ENCODE measurements around the gene E2F6.

Gene E2F6

DNA sequence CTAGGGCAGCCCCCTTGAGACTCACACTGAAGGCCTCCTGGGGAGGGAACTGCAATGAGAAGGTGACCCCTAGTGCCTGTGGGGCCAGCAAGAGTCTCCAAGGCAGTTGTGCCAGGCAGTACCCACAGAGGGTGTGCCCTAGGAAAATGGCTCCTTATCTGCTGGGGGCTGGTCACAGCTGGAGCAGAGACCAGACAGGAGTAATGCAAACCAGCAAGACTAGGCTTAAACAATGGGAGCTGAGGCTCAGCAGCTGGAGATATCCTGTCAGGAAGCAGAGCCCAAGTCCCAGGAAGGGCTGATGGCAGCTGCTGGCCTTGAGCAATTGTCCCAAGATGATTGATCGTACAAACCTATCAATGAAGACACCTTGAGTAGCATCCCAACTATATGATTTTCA lies 26.8 kb upstream of the E2F6 start:
- no peak for FAIRE-seq

- FAIRE-seq = no peak
Measured at GRCh38 chr2:11492244-11492643, 26.3 kb upstream of the E2F6 start.

DNA sequence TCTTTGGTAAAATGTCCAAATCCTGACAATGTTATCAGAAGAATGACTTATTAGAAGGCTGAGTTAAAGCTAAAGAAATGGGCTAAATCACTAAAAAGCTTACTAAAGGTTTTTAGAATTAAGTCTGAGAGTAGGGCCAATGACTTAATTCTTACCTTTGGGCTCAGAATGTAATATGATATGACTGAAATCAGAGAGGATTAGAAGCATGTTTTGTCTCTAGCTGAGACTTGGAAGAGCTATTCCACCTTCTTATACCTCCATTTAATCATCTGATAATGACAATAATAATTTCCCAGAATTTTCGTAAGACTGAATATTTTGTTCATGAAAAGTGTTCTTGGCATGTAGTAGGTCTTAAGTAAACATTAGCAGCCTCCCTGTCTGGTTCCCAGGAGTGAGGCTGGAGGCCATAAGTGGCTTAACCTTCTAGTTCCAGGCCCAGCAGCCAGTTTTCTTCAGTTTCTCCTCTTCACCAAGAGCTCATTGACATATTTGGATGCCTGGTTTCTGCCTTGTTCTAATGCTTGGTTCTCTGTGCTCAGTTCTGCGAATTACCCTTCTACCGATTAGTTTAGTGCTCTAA lies 25.5 kb upstream of the E2F6 start:
- FAIRE-seq = no peak

DNA sequence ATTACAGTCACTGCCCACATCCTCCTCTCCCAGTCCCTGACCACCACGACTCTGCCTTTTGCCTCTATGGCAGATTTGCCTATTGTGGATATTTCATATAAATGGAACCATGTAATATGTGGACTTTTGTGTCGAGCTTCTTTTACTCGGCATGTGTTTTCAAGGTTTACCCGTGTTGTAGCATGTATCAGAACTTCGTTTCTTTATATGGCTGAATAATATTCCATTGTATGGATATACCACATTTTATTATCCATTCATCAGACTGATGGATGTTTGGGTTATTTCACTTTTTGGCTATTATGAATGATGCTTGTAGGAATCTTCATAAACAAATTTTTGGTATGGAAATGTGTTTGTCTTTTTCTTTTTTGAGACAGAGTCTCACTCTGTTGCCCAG lies 24.2 kb upstream of the E2F6 start:
- no peak for FAIRE-seq

GRCh38 chr2:11488809-11489208 lies 22.8 kb upstream of the E2F6 start:
- no peak for FAIRE-seq

DNA sequence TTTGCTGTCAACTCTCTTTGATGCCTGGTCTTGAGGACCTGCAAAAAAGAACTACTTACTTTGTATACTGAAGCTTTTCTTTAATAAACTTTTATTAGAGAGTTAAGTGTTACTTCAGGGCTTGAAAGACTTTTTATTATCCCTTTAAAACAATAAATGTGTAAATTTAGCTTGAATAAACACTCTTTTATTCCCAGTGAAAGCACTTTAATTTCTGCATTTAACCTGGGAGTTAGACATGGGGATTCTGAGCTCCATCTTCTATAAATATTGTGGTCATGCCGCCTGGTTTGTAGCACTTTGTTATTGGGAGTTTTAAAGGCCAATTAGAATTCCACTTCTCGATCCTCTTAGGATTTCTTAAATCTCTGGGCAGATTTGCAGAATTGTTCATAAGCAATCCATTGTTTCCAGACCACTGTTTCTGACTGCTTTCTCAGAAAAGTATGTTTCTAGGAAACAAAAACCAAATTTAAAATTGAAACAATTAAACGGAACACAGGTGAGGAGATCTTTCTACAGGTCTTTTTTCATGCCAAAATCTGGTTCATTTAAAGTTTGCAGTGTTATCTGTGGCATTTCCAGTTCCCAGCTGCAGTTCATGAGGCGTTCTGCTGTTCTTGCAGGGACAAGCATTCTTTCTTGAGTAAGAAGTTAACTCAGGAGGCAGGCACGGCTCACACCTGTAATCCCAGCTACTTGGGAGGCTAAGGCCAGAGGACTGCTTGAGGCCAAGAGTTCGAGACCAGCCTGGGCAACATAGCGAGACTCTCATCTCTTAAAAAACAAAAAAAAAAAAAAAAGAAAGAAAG lies 18.1 kb upstream of the E2F6 start:
- peak; percentile 73 for FAIRE-seq

DNA sequence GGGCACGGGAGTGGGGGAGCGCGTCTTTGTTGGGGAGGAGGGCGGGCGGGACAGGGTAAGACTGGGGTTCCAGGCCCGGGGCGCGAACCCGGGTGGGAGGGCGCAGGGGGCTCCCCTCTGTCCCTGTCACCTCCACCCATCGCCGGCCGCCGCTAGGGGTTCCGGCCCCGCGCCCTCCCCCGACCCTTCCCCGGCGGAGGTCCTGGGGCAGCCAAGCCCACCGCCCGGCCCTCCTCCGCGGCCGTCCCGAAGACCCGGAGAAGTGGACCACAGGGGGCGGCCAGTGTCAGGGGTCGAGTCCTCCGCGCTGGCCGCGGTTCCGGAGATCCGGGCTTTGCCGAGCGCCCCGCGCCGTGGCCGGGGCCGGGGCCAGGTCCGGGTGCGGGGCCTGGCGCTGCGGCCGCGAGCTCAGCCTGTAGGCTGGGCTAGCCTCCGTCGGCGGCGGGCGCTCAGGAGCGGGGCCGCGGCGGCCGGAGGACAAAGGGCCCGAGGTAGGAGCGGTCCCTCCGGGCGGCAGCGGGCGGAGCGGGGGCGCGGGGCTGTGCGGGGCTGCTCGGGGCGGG lies 16.6 kb upstream of the E2F6 start:
- FAIRE-seq = no peak

- FAIRE-seq = no peak
Measured at GRCh38 chr2:11481789-11482472, 16.0 kb upstream of the E2F6 start.

GRCh38 chr2:11481426-11481788 lies 15.4 kb upstream of the E2F6 start:
- FAIRE-seq = no peak

DNA sequence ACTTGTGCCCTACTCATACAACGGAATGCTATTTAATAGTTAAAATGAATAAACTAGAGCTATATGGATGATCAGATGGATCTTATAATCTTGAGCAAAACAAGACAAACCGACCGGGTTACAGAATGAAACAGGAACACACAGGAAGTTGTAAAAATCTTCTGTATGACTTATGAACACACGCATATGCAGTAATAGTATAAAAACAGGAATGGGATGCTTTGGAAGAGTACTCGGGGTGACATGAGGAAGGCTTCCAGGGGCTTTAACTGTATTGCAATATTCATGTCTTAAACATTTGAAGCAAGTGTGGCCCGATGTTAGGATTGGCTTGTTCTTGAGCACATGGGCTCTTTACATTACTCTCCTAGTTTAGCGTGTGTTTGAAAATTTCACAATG lies 14.9 kb upstream of the E2F6 start:
- no peak for FAIRE-seq

- FAIRE-seq = no peak
Measured at GRCh38 chr2:11480406-11480805, 14.4 kb upstream of the E2F6 start.

DNA sequence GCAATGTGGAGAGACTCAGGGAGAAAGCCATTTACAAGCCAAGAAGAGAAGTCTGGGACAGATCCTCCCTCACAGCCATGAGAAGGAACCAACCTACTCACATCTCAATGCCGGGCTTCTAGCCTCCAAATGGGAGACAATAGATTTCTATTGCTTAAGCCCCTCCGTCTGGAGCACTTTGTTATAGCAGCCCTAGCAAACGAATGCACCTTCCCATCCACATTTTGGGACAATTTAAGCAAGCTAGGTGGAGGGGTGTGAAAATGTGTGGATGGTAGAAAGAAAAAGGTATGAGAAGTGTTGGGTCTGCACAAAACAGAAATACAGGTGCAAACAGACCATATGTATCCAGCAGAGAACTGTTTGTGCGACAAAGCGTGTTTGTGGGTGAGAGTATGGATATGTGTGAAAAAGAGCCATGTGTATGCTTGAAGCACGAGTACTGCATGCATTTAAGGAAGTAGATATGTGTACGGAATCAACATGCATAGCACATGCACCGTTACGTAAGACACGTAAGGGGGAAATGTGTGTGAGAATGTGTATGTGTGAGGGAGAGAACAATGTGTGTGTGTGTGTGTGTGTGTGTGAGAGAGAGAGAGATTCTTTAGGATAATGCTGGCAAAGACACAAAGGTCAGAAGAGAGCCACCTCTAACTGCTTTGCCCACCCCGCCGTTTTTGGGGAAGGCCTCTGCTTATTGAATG lies 13.1 kb upstream of the E2F6 start:
- no peak for FAIRE-seq

DNA sequence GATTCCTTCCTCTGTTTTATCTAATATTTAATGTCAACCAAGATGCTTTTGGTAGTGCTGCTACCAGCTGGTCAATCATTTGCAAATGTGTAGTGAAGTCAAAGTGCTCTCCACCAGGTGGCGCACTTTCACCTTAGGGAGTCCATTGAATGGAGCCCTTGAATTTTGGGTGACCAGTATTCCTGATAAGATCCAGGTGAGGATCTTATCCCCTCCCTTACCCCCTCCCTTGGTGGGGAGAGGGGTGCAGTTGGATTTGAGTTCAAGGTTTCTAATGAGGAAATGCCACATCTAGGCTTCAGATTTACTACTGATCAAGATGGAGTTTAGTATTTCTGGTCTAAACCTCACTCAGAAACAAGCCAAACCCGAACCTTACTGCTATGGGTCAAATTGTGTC lies 12.0 kb upstream of the E2F6 start:
- peak; percentile 85 for FAIRE-seq

- no peak for FAIRE-seq
Measured at GRCh38 chr2:11473659-11474433, 7.9 kb upstream of the E2F6 start.

DNA sequence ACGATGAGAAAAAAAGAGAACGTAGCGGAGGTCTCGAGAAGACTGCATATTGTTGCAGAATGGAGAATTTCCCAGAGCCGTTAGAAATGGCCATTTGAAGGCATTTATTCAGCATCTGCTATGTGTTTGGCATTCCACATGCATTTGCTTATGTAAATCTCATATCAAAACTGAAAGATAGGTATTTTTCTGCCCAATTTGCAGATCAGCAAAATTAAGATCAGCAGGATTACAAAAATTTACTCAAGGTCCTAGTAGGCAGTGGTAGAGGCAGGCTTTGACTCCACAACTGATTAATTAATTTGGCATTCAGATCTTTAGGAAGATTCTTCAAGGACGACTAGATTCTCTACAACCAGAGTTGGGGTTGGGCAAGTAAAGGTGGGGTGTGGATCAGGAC lies 1.8 kb upstream of the E2F6 start:
- FAIRE-seq = no peak

GRCh38 chr2:11467129-11467649 lies 1.2 kb upstream of the E2F6 start:
- FAIRE-seq = no peak

- FAIRE-seq = no peak
Measured at GRCh38 chr2:11466307-11467128, 557 bp upstream of the E2F6 start.

GRCh38 chr2:11465110-11465484 lies 864 bp downstream of the E2F6 start:
- FAIRE-seq = no peak

- FAIRE-seq = no peak
Measured at GRCh38 chr2:11459816-11460215, 6.1 kb downstream of the E2F6 start.

GRCh38 chr2:11458753-11459152 lies 7.2 kb downstream of the E2F6 start:
- FAIRE-seq = no peak

DNA sequence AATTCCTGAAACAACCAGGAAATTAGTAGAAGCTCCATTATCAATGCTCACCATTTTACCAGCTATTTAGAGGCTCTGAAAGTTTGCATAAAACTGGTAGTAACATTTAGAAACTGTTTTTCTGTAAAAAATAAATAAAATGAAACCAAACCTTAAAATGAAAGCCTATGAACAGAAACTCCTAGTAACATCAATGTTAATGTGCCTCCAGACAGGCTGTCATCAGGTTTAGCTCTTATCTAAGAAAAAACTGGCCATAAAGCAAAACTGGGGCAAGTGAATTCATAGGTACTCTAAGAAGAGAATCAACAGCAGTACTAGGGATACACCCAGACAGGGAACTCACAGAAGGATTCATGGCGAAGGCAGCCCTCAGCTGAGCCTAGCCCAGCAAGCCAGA lies 8.0 kb downstream of the E2F6 start:
- no peak for FAIRE-seq

Measured in G401.6 (cell line).